ENCODE data around the gene AQP7. TPM values are rescaled to one million over a fixed set of nuclear protein-coding genes. Genes with fewer than 3 reads are reported as not detected.

AQP7 gene
- total RNA-seq, 4 donors from 2014 or later, result 14.1 to 51.6 (median 31.0) TPM

- peaks cover 0 to 5% of the 10 kb centered on the region in 2 donors for H3K27me3 ChIP-seq
- no peaks in the 10 kb centered on the region for H3K9me3 ChIP-seq
- H3K4me3 ChIP-seq, result peak overlapping the region; percentile 28 to 67 (median 55)
- peaks cover 0 to 14% (median 0%) of the 10 kb centered on the region in 3 donors for H3K36me3 ChIP-seq
- 66 to 70% methylated on average over 12 of the region's 12 CpGs for WGBS, 2 donors
- TF ChIP-seq EP300 (IDR thresholded peaks at IDR 0.05) (no peak), POLR2A (IDR thresholded peaks at IDR 0.05) (no peak), CTCF (IDR thresholded peaks at IDR 0.05) (no peak)
- DNase-seq (ENCODE audit: low spot score in 2 of 2), result no peak
- H3K27ac ChIP-seq, result peak overlapping the region in 3 of 4 donors; percentile 49 to 75 (median 58)
- peaks cover 0 to 22% (median 11%) of the 10 kb centered on the region in 4 donors for H3K4me1 ChIP-seq
These were observed 44.0 kb upstream of the AQP7 start for GRCh38 chr9:33446240-33446945.

- Histone ChIP-seq H3K27me3 (peaks cover 0 to 5% of the 10 kb centered on the region in 2 donors), H3K4me1 (peaks cover 0 to 22% (median 11%) of the 10 kb centered on the region in 4 donors), H3K9me3 (no peaks in the 10 kb centered on the region), H3K36me3 (peaks cover 0 to 14% (median 0%) of the 10 kb centered on the region in 3 donors), H3K27ac (peak overlapping the region in 3 of 4 donors; percentile 49 to 75 (median 58)), H3K4me3 (peak overlapping the region in 2 of 4 donors; percentile 55 to 67)
- DNase-seq (ENCODE audit: low spot score in 2 of 2), result no peak
- no peak for TF ChIP-seq EP300 (IDR thresholded peaks at IDR 0.05)
- TF ChIP-seq POLR2A (IDR thresholded peaks at IDR 0.05), result no peak
- TF ChIP-seq CTCF (IDR thresholded peaks at IDR 0.05), result no peak
- WGBS, 2 donors, result 86 to 87% methylated on average over 11 of the region's 11 CpGs
These were observed 43.2 kb upstream of the AQP7 start for GRCh38 chr9:33445389-33446239.

- peaks cover 0 to 5% of the 10 kb centered on the region in 2 donors for H3K27me3 ChIP-seq
- peaks cover 0 to 14% (median 0%) of the 10 kb centered on the region in 3 donors for H3K36me3 ChIP-seq
- no peak overlapping the region for H3K4me3 ChIP-seq
- H3K4me1 ChIP-seq, result peaks cover 0 to 29% (median 11%) of the 10 kb centered on the region in 4 donors
- no peak for DNase-seq (ENCODE audit: low spot score in 2 of 2)
- TF ChIP-seq CTCF (IDR thresholded peaks at IDR 0.05) (no peak), POLR2A (IDR thresholded peaks at IDR 0.05) (no peak), EP300 (IDR thresholded peaks at IDR 0.05) (no peak)
- no peak overlapping the region for H3K27ac ChIP-seq
- whole genome bisulfite sequencing, 2 donors, result 70 to 74% methylated on average over 8 to 9 of the region's 10 CpGs
- no peaks in the 10 kb centered on the region for H3K9me3 ChIP-seq
These were observed 41.2 kb upstream of the AQP7 start for GRCh38 chr9:33443464-33444154.

GRCh38 chr9:33443047-33443446 is 40.7 kb upstream of the AQP7 start:
- WGBS, 2 donors, result 75 to 87% methylated on average over 7 to 9 of the region's 9 CpGs

More at GRCh38 chr9:33443047-33443446, 40.7 kb upstream of the AQP7 start:
- Histone ChIP-seq H3K9me3 (no peaks in the 10 kb centered on the region), H3K27me3 (peaks cover 0 to 3% of the 10 kb centered on the region in 2 donors), H3K4me3 (no peak overlapping the region), H3K36me3 (peaks cover 0 to 14% (median 0%) of the 10 kb centered on the region in 3 donors), H3K27ac (no peak overlapping the region), H3K4me1 (peaks cover 0 to 28% (median 10%) of the 10 kb centered on the region in 4 donors)
- TF ChIP-seq EP300 (IDR thresholded peaks at IDR 0.05) (no peak), POLR2A (IDR thresholded peaks at IDR 0.05) (no peak), CTCF (IDR thresholded peaks at IDR 0.05) (no peak)
- no peak for DNase-seq (ENCODE audit: low spot score in 2 of 2)
